Measurements from ENCODE around the gene NR2E1.

NR2E1 gene

GRCh38 chr6:108169464-108170331, 3.9 kb downstream of the NR2E1 start:
- DNase-seq (ENCODE audit: low read depth), result no peak
- H3K4me3 ChIP-seq (ENCODE audit: low read depth, low read length), result no peak overlapping the region

GRCh38 chr6:108170332-108171290, 4.8 kb downstream of the NR2E1 start:
- no peak overlapping the region for H3K4me3 ChIP-seq (ENCODE audit: low read depth, low read length)
- no peak for DNase-seq (ENCODE audit: low read depth)

- H3K4me3 ChIP-seq (ENCODE audit: low read depth, low read length), result no peak overlapping the region
- no peak for DNase-seq (ENCODE audit: low read depth)
Observed at GRCh38 chr6:108171291-108171917, 5.6 kb downstream of the NR2E1 start.

DNA sequence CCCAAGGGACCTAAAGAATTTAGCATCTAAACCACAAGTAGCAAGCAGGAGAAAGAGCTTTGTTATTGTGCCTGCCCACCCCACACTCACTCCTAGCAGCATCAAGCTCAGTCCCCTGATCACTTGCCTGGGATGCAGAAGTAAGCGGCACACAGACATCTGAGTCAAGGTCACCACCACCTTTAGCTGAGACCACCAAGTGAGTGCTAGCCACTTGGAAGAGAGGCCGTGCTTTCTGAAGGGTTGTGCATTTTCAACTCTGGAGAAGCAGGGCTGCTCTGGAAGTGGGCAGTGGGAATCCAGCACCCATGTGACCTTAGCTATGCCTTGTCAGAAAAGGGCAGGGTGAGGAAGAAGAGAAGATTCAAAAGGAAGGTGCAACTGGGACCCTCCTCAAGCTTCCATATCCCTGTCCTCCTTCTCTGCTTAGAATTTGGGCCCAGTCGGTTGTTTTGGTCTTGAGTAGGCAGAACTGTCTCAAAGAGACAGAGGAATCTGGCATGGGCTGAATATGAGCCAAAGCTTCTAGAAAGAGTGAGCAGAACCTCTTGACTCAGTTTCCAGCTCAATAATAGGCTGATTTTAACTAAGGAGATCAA, 6.2 kb downstream of the NR2E1 start:
- H3K4me3 ChIP-seq (ENCODE audit: low read depth, low read length), result no peak overlapping the region
- DNase-seq (ENCODE audit: low read depth), result no peak

DNA sequence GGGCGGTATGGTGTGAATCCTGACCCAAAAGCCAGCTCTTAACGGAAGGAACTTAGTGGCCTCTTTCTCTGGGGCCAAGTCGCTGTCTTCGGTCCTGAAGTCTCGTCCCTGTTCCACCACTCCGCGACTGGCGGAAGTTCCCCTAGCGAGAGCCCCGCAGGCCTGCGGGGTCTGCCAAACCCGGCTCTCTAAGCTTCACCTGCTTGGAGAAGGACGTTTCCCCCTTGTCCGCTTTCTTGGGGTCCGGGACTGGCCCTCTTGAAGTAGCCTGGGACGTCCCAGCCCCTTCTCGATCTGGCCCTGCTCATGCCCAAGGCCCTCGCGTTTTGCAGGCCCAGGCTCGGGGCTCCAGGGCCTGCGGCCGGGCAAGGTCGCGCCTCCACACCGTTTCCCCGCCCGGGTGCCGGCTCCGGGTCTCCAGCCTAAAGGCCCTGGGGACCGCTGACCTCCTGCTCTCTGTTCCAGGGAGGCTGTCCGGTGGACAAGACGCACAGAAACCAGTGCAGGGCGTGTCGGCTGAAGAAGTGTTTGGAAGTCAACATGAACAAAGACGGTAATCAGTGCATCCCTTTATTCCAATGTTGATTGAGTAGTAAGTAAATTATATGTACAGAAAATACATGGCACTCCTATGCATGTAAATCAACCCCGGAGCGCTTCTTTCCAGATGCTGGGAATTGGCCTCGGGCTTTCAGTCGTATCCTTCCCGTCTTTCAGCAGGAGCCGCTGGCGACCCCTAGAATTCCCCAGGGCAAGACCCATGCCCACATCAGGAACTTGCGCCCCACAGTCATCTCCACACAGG, 8.8 kb downstream of the NR2E1 start:
- no peak overlapping the region for H3K4me3 ChIP-seq (ENCODE audit: low read depth, low read length)
- no peak for DNase-seq (ENCODE audit: low read depth)

DNA sequence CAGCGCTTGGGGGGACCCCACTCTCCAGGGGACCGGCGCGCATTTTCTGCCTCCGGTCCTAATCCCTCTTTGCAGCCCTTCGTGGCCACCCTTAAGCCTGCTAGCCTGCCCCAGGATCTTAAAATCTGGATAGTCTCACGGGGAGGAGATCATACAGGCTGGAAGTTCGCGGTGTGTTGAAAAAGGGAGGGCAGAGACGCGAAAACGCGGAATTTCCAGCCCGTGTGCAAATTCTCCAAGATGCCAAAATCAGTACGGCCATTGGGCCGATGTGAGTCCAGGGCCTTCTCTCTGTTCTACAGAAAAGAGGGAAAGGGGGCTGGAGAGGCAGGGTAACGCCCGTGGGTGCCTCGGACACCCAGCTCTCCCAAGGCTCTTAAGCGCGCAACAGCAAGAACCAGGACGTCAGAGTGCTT, 9.4 kb downstream of the NR2E1 start:
- no peak for DNase-seq (ENCODE audit: low read depth)
- no peak overlapping the region for H3K4me3 ChIP-seq (ENCODE audit: low read depth, low read length)

DNA sequence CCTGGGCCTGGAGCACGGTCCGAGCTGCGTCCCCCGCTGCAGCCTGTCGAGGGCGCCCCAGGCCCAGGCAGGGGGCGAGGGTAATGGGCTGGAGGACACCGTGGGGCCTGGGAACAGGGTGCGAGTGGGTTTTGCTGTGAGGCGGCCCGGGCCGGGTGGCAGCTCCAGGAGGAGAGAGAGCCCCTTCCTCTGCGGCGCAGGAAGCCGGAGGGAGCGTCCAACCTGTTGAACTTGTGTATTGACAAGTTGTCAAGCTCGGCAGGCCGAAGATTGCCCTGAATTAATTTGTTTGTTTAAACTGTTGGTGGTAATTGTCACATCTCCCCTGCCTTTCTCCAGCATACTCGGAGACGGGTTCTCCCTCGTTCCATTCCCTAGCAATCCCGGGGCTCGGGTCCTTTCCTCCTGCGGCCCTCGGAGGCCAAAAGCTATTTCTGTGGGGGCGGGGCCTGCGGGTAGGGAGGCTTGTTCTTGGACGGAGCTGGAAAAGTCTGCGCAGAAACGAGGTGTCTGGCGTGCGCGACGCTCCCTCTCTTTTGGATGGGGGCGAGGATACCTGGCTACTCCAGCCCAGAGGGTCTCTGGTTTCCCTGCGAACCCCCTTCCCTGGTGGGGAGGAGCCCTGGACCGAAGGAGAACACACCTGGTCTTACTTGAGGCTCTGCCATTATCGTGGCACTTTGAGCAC, 9.9 kb downstream of the NR2E1 start:
- DNase-seq (ENCODE audit: low read depth), result no peak
- no peak overlapping the region for H3K4me3 ChIP-seq (ENCODE audit: low read depth, low read length)

GRCh38 chr6:108176281-108177089, 10.7 kb downstream of the NR2E1 start:
- DNase-seq (ENCODE audit: low read depth), result no peak
- H3K4me3 ChIP-seq (ENCODE audit: low read depth, low read length), result no peak overlapping the region

GRCh38 chr6:108179741-108180140, 13.9 kb downstream of the NR2E1 start:
- no peak for DNase-seq (ENCODE audit: low read depth)
- H3K4me3 ChIP-seq (ENCODE audit: low read depth, low read length), result no peak overlapping the region

DNA sequence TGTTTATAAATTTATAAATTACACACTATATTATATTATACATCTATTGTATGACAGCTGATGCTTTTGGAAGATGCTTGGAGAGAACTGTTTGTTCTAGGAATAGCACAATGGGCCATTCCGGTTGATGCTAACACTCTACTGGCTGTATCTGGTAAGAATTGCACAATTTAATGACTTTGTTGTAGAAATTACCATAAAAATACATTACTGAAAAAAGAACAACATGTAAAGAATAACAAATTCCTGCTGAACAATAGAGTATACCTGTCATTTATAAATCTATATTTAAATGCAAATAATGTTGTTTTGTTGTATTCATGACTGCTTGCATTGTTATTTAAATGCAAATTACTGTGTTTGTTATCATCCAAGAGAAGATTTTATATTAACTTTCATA, 14.4 kb downstream of the NR2E1 start:
- no peak overlapping the region for H3K4me3 ChIP-seq (ENCODE audit: low read depth, low read length)
- no peak for DNase-seq (ENCODE audit: low read depth)

DNA sequence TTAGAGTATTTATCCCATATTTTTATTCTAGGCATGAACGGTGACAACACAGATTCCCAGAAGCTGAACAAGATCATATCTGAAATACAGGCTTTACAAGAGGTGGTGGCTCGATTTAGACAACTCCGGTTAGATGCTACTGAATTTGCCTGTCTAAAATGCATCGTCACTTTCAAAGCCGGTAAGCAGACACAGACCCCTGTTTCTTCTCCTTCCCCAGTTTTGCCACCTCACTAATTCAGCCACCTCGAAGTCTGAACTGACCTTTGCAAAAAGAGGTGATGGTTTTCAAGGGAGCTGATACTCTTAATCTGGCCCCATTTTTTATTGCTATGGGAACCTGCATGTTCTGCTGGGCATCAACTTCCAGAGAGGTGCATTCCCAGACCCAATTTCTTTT, 15.0 kb downstream of the NR2E1 start:
- no peak for DNase-seq (ENCODE audit: low read depth)

DNA sequence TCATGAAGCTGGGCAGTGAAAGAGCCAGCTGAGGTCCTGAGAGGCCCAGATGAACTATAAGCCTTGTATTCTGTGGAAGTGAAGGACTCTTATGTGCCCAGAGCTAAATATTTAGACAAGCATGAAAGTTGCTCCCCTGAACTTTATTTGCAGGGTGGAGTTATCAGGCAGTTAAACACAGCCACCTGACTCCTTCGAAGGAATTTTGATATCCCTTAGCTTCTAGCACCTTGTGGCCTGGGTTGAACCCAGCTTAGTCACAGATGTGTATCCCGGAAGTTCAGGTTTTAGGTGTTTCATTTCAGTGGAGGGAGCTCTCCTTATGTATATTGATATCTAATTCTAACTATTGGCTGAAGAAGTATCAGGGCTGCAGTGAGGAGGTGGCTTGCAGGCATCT, 20.4 kb downstream of the NR2E1 start:
- no peak for DNase-seq (ENCODE audit: low read depth)
- no peak overlapping the region for H3K4me3 ChIP-seq (ENCODE audit: low read depth, low read length)

More for the DNA sequence above, 15.0 kb downstream of the NR2E1 start:
- H3K4me3 ChIP-seq (ENCODE audit: low read depth, low read length), result no peak overlapping the region

DNA sequence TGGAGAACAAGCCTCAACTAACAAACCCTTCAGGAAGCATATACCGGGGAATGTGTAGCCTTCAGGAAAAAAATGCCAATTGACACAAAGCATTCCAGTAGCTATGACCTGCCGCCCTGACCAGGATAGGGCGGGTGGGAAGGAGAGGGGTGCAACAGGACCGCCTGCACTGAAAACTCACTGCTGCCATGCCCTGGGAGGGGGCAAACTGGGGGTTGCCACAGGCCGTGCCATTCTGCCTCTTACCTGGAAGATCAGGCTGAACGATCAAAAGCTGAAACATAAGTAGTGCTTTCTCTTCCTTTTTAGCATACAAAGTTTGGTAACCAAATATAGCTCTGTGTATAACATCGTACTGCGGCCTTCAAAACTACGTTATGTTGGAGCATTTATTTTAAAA, 21.7 kb downstream of the NR2E1 start:
- H3K4me3 ChIP-seq (ENCODE audit: low read depth, low read length), result no peak overlapping the region
- DNase-seq (ENCODE audit: low read depth), result no peak

GRCh38 chr6:108193131-108193530, 27.3 kb downstream of the NR2E1 start:
- DNase-seq (ENCODE audit: low read depth), result no peak
- no peak overlapping the region for H3K4me3 ChIP-seq (ENCODE audit: low read depth, low read length)

GRCh38 chr6:108193835-108194234, 28.0 kb downstream of the NR2E1 start:
- DNase-seq (ENCODE audit: low read depth), result no peak
- no peak overlapping the region for H3K4me3 ChIP-seq (ENCODE audit: low read depth, low read length)

- H3K4me3 ChIP-seq (ENCODE audit: low read depth, low read length), result no peak overlapping the region
- DNase-seq (ENCODE audit: low read depth), result no peak
Observed at GRCh38 chr6:108194503-108194902, 28.7 kb downstream of the NR2E1 start.

GRCh38 chr6:108195209-108195608, 29.4 kb downstream of the NR2E1 start:
- DNase-seq (ENCODE audit: low read depth), result no peak
- no peak overlapping the region for H3K4me3 ChIP-seq (ENCODE audit: low read depth, low read length)

Measured in skeletal muscle cell (primary cell).